ENCODE results near the gene JAG2.
A peak's percentile ranks its signal among the peaks of the same experiment; 100 is the strongest.
"Not testable (repeated sequence)": the region's sequence is repeated elsewhere in the genome, so short reads cannot be mapped to it uniquely, and the experiment has no call there.

Gene JAG2

GRCh38 chr14:105117710-105118385, 50.7 kb downstream of the JAG2 start:
- no peak for DNase-seq (ENCODE audit: low spot score)

GRCh38 chr14:105117257-105117646, 51.3 kb downstream of the JAG2 start:
- no peak for DNase-seq (ENCODE audit: low spot score)

- DNase-seq (ENCODE audit: low spot score): no peak
Measured at GRCh38 chr14:105116451-105117256, 51.9 kb downstream of the JAG2 start.

GRCh38 chr14:105109243-105109642, 59.3 kb downstream of the JAG2 start:
- DNase-seq (ENCODE audit: low spot score): not testable (repeated sequence)

GRCh38 chr14:105108516-105108864, 60.1 kb downstream of the JAG2 start:
- DNase-seq (ENCODE audit: low spot score): no peak

DNA sequence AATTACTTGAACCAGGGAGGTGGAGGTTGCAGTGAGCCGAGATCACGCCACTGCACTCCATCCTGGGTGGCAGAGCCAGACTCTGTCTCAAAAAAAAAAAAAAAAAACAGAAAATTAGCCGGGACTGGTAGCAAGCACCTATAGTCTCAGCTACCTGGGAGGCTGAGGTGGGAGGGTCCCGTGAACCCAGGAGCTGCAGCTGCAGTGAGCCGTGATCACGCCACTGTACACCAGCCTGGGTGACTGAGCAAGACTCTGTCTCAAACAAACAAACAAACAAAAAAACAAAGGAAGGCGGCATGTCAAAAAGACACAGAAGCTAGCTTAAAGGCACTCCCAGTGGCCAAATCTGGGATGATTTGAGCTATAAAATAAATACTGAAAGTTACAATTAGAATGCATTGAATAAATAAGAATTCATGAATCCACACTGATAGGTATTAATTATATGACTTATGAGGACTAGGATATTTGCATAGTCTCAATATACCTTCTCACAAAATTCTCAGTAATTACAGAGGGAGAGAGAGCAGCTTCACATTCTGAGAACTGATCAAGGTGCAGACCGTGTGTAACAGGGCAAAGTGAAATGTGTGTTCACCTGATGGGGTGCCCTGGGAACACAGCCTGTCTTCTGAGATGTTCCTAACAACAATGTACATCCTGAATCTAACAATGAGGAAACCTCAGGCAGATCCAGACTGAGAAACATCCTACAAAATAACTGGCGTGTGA, 60.6 kb downstream of the JAG2 start:
- DNase-seq (ENCODE audit: low spot score): no peak

DNA sequence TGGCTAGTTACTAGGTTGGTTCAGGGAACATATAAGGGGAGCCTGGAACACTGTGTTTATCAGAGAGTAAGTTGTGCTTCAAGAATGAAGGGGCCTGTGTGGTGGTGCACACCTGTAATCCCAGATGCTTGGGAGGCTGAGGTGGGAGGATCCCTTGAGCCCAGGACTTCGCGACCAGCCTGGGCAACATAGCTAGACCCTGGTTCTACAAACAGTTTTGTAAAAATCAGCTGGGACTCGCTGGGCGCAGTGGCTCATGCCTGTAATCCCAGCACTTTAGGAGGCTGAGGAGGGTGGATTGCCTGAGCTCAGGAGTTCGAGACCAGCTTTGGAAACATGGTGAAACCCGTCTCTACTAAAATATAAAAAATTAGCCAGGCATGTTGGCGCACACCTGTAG, 61.2 kb downstream of the JAG2 start:
- DNase-seq (ENCODE audit: low spot score): no peak

- DNase-seq (ENCODE audit: low spot score): no peak
Measured at GRCh38 chr14:105105158-105105557, 63.4 kb downstream of the JAG2 start.

DNA sequence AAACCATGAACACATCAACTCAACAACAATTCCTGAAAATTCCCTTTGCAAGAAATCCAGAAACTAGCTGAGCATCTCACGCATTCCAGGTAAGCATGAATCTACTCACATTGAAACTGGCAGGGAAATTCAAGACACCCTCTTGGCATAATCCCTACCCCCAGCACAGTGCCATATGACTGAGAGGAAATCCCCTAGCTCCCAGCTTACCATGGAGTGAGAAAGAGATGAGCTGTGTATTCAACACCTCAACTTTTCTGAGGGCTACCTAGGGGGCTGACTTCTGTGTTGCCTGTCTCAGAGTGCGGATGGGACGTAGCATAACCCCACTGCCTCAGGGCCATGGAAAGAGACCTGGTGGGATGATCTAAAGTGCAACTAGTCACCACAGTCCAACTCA, 65.7 kb downstream of the JAG2 start:
- DNase-seq (ENCODE audit: low spot score): peak; percentile 13

GRCh38 chr14:105102361-105102870, 66.2 kb downstream of the JAG2 start:
- DNase-seq (ENCODE audit: low spot score): no peak

DNA sequence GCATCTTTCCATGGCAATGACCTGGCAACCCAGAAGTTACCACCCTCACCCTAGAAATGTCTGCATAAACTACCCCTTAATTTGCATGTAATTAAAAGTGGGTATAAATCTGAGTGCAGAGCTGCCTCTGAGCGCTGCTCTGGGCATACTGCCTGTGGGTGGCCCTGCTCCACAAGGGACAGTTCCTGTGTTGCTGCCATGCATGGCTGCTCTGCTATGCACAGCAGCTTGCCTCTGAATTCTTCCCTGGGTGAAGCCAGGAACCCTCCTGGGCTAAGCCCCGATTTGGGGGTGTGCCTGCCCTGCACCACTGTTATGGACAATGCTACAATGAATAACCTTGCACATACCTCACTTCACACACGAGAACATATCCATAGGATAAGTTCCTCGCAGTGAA, 67.7 kb downstream of the JAG2 start:
- peak; percentile 47 for DNase-seq (ENCODE audit: low spot score)

- no peak for DNase-seq (ENCODE audit: low spot score)
Measured at GRCh38 chr14:105099778-105100177, 68.8 kb downstream of the JAG2 start.

DNA sequence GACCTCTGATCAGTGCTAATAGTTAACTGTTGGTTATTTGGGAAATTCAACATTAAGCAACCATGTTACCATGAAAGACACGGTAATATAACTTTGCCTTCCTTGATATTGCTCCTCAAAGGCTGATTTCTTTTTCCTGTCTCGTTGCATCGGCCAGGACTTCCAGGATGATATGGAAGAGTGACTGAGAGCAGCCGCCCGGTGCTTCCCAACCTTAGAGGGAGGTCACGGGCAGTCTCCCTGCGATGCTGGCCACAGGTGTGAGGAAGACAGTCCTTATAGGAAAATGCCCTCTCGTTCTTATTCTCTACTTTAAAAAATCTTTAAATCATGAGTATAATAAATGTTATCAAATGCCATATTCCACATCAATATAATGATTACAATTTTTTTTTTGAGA, 70.3 kb downstream of the JAG2 start:
- no peak for DNase-seq (ENCODE audit: low spot score)

DNA sequence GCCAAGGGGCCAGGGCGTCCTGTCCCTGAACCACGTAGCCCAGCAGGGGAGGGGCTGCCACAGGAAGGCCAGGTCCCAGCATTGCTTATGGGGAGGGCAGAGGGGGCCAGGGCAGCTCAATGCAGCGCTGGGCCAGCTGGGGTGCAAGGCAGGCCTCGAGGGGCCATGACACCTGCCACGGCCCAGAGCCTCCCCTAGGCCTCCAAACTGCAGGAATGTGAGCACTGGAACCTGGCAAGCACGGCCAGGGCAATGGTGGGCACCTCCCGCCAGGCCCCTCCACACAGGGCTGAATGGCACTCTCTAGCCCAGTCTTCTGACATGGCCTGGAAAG, 70.8 kb downstream of the JAG2 start:
- no peak for DNase-seq (ENCODE audit: low spot score)

DNA sequence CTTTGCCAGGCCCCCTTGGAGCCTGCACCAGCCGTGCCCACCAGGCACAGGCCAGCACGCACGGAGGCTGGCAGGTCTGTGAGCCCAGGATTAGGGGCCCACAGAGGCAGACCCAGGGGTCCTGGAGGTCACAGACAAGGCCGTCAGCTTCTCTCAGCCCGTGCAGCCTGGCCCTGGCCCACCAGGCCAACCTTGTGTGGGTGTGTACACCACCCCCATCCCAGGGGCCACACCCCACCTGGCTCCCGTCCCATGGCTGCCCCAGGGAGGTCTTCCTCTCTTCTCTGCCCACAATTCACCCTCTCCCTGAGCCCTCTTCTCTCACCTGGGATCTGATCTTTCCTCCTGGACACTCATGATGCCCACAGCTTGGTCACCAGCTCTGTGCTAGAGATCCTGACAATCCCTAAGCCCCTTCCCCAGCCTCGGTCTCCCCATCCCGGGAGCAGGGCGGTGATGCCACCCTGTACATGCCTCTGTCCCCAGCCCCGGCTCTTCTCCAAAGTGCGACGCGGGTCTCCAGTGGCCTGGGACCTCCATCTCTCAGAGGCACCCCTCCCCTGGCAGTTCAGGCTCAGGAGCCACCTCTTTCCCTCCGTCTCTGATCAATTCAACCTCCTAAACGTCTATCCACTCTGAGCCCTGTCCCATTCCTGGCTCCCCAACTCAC, 72.2 kb downstream of the JAG2 start:
- no peak for DNase-seq (ENCODE audit: low spot score)

DNA sequence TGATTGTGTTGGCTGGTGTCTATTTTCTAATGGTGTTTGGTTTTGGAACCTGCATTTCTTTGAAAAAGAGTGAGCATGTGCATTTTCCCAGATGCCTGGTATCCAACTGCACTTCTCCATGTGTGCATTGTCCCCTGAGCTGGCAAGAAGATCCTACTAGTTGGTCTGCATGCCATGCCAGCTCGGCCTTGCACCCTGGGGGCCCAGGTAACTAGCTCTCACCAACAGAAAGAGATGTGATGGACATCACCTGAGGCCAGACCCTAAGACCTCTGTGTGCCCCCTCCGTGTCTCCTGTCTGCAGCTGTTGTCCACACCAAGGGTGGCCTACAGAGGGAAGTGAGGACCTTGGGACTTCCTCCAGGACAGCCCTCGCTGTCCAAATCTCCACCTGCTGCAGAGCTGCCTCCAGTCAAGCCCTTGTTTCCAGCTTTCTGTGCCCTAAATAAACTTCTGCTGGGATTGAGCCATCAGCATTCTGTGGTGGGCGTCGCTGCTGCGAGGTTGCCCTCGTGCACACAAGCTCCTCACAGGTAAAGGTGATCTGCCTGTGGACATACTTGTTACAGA, 73.3 kb downstream of the JAG2 start:
- no peak for DNase-seq (ENCODE audit: low spot score)

DNA sequence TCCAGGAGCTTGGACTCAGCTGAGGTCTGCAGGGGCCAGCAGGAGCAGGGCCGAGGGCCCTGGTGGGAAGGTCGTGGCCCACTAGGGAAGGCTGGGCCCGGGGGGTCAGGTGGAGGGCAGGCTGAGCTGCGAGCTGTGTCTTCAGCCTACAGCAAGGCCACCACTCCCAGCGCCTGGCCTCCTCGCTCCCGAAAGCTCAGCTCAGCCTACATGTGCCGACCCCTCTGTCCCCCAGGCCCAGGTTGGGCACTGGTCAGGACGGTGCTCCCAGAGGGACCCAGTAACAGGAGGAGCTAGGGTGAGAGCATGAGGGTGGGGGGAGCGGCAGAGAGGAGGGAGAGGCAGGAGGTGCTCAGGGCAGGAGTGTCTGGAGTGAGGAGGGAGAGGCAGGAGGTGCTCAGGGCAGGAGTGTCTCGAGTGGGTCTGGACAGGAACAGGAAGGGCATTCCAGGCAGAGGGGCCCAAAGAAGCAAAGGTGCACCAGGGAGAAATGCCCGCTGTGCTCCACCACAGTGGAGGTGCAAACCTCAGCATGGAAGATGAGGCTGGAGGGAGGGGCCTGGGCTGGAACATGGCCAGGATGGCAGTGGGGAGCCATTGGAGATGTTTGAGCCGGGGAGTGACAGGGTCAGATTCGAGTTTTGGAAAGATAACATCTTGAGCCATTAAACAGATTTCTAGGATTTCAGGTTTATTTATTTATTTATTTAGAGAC, 74.2 kb downstream of the JAG2 start:
- no peak for DNase-seq (ENCODE audit: low spot score)

DNA sequence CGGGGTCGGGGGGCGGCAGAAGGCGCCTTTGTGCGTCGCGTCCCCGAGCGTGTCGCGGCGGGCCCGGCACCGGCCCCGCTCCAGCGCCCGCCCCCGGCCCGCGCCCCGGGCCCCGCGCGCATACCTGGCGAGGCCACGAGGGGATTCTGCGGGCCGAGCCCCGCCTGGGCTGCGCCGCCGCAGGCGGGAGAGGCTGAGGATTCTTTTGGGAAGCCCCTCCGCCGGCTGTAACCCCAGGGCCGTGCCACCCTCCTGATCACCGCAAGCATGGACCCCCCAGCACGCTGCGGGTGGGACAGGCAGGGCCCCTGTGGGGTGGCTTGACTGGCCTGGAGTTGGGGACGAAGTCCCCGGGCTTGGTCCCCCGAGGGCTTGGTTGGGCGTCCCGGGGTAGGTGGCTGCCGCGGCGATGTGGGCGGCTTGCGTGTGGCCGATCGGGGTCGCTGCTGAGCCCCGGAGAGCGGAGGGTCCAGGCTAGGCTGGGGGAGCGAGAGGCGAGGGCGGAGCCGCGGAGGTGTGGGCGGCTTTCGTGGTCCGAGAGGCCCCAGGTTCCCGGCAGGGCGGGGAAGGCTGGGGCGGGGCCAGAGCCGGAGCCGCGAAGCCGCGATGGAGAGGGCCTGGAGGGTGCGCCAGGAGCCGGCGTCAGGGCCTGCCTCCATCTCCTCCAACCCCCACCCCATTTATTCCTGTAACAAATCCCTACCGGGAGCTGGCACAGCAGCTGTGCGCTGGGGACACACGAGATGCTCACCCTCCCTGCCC, 75.0 kb downstream of the JAG2 start:
- peak; percentile 88 for DNase-seq (ENCODE audit: low spot score)

DNA sequence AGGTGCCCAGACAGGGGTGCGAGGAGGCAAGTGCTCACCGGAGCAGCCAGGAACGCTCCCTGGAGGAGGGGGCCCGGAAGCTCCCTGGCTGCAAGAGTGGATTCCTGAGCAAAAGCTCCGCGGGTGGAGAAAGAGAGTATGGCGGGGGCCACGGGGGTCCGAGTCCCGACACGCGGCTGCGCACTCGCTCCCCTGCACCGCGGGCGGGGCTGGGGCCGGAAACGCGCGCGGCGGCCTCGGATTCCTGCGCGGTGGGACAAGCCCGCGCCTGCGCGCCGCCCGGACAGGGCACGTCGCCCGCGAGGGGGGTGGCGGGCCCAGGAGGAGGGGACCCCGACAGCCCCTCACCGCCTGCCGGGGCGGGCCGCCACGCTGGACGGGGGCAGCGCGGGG, 75.5 kb downstream of the JAG2 start:
- peak; percentile 77 for DNase-seq (ENCODE audit: low spot score)

- DNase-seq (ENCODE audit: low spot score): peak; percentile 30
Measured at GRCh38 chr14:105092171-105093037, 76.2 kb downstream of the JAG2 start.

Measured in kidney tubule cell (primary cell).